DMS153 (cell line): ENCODE data around the gene VRTN.
A peak's percentile ranks its signal among the peaks of the same experiment; 100 is the strongest.
"Not testable (repeated sequence)": the region's sequence is repeated elsewhere in the genome, so short reads cannot be mapped to it uniquely, and the experiment has no call there.

Experiments
- DNase-seq: peaks from one replicate; lab custom pipeline; 2025; lab: John Stamatoyannopoulos, UW

VRTN gene

DNA sequence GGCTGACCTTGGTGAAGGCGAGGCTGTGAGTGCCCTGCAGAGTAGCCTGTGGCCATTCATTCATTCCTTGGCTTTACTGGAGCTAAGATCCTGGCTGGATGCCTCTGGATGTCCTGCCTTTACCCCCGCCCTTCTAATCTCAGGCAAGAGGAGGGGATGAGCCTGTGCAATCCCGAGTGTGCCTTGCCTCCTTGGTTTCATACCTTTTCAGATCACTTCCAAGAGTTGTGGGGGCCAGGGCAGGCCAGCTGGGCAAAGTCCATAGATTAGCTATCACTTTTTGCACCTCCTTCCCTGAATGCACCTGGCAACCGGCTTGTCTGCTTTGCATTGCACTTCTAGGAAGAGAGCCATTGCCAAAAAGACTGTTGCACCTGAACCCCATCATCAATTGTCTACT is 1.5 kb downstream of the VRTN start:
- no peak for DNase-seq

DNA sequence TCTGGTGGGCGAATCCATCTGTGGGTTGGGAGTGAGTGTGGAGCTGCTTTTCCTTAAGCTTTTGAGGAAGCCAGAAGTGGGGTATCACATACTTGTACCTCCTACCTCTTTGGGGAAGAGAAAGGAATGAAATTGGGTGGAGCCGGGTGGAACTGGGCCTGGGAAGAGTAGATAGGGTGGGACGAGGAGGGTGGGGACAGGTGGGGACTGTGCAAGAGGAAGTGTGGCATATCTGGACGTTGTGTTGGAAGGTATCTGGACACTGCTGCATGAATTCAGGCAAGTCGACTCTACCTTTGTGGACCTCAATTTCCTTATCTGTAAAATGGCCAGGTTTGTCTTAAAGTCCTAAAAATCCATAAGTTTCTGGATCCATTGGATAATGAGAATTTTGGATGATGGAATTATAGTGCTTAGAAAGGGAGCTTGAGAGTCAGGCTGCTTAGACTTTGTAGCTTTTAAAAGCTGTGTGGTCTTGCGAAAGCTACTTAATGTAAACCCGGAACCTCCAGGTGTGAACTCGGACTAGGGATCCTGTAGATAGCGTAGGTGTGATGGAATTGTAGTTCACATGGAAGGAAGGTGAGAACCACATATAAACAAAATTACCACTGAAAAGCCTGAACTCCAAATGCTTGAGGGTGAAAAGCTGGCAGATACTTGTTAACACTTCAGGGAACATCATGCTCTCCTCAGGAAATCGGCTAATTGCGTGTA is 2.1 kb downstream of the VRTN start:
- DNase-seq: no peak

DNA sequence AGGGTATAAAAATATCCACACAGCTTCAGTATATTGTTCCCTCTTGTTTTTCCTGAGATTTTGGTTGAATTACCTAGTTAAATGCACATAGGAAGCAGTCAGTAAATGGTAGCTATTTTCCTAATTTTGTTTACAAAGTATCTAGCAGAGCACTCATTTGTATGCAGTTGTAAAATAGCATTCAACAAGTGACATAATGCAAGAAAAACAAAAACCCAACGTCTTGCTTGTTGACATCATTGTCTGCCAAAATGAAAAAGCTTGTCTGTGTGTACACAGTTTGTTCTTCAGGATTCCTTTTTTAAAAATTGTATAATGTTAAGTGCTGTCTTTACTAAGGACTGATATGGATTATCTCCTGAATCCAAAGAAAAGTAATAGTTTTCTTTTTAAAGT is 2.7 kb downstream of the VRTN start:
- DNase-seq: no peak

GRCh38 chr14:74356892-74357575 is 8.8 kb downstream of the VRTN start:
- no peak for DNase-seq

- DNase-seq: no peak
Observed at GRCh38 chr14:74357585-74357984, 9.3 kb downstream of the VRTN start.

GRCh38 chr14:74358176-74358829 is 10.0 kb downstream of the VRTN start:
- no peak for DNase-seq

- DNase-seq: no peak
Observed at GRCh38 chr14:74360163-74360562, 11.9 kb downstream of the VRTN start.

GRCh38 chr14:74362361-74362915 is 14.2 kb downstream of the VRTN start:
- peak; percentile 29 for DNase-seq

DNA sequence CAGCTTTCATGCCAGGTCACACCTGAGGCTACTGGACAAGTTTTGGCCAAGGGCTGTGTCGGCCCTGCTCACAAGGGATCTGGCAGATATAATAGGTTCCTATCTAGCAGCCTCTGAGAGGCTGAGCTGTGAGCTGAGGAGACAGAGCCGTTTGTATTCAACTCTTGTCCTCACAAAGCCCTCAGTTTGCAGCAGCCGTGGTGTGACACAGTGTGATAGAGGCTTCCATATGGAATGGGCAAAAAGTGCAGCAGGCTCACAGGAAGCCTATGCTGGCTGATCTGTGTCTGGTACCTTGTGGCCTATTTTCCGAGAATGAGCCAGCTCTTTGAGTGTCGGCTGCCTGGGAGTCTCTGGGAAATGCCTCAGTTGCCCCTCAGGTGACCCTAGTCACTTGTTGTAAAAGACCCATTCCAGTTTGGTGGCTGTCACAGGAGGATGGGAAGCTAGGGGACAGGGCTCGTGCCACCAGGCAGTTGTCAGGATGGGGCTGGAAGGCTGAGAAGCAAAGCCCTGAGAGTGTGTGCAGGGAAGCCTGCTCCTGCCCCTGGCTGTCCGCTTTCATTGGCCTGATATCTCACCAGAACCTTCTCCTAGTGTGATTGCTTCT is 16.1 kb downstream of the VRTN start:
- DNase-seq: no peak

DNA sequence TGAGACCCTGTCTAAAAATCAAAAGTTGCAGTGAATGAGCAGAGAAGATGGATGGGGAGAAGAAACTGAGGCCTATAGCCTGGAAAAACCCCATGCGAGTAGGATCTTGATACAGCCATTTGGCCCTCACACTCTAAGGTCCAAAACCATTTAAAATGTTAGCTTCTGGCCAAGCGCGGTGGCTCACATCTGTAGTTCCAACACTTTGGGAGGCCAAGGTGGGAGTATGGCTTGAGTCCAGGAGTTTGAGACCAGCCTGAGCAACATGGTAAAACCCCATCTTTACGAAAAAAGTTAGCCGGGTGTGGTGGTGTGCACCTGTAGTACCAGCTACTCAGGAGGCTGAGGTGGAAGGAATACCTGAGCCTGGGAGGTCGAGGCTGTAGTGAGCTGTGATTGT is 19.8 kb downstream of the VRTN start:
- DNase-seq: no peak

- DNase-seq: no peak
Observed at GRCh38 chr14:74368441-74368840, 20.2 kb downstream of the VRTN start.

DNA sequence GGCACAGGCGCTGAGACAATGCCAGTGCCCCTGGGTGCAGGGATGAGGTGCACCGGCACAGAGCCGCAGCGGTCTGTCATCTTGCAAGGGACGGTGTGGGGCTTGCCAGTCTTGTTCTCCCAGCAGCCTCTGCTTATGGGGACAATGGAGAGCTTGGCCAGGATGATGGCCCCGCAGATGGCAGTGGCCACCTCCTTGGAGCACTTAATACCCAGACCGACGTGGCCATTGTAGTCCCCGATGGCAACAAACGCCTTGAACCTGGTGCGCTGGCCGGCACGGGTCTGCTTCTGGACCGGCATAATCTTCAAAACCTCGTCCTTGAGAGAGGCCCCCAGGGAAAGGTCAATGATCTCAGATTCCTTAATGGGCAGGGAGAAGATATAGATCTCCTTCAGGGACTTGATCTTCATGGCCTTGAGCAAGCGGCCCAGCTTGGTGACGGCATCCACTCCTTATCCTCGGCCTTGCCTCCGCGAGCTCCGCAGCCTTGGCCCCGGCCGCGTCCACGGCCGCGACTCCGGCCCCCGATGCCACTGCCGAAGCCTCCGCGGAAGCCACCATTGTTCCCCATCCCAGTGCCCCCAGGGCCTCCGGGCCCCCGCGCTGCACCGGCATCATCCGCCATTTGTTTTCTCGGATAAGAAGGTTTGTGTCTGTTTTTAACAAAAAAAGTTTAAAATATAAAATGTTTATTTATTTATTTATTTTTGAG is 29.9 kb downstream of the VRTN start:
- no peak for DNase-seq

- no peak for DNase-seq
Observed at GRCh38 chr14:74380172-74380571, 31.9 kb downstream of the VRTN start.

- no peak for DNase-seq
Observed at GRCh38 chr14:74380845-74381244, 32.6 kb downstream of the VRTN start.

DNA sequence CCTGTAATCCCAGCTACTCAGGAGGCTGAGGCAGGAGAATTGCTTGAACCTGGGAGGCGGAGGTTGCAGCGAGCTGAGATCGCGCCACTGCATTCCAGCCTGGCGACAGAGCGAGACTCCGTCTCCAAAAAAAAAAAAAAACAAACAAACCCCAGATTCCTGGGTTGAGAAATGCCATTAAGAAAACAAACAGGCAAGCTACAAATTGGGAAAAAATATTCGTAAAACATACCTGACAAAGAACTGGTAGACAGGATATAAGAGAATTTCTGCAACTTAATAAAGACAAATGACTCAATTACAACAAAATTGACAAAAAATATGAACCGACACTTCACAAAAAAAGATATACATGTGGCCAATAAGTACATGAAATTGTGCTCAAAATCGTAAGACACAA is 33.3 kb downstream of the VRTN start:
- not testable (repeated sequence) for DNase-seq

GRCh38 chr14:74382231-74382630 is 34.0 kb downstream of the VRTN start:
- no peak for DNase-seq

DNA sequence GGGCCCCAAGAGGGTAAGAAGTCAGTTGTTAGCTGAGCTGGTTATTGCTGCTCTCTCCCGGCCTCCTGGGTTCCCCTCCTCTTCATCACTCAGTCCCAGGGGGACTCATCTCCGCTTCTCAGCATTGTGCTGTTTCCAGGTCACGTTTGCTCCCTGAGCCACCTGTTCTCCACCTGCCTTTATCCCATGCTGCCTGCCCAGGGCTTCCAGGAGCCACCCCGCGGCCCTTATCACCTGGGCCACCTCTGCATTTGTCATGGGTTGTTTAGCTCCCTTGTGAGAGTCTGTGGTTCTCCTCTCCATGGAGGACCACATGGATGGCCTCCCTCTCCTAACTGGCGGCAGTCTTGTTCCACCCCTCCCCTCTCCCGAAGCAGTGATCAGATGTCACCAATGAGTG is 41.7 kb downstream of the VRTN start:
- DNase-seq: no peak

DNA sequence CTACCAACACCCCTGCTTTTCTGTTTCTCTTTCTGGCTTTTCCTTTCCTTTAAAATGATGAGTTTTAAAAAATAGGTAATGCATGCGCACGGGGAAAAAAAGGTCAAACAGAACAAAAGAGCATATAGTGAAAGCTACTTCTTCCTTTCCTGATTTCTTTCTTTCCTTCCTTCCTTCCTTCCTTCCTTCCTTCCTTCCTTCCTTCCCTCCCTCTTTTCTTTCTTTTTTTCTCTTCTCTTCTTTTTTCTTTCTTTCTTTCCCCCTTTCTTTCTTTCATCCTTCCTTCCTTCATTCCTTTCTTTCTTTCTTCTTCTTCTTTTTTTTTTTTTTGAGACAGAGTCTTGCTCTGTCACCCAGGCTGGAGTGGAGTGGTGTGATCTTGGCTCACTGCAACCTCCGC is 42.2 kb downstream of the VRTN start:
- not testable (repeated sequence) for DNase-seq

DNA sequence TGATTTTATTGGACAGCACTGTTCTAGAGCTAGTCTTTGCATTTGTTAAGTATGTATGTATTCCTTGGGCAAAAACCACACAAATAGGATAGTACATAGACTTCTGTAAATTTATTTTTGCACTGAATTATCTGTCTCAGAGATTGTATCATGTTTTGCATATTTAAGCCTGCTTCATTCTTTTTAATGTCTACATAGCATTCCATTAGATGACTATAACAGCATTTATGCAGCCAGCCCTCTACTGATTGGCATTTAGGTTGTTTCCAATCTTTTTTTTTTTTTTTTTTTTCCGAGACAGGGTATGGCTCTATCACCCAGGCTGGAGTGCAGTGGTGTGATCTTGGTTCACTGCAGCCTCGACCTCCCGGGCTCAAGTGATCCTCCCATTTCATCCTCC is 43.2 kb downstream of the VRTN start:
- no peak for DNase-seq

GRCh38 chr14:74392616-74393570 is 44.6 kb downstream of the VRTN start:
- no peak for DNase-seq

- no peak for DNase-seq
Observed at GRCh38 chr14:74394549-74394948, 46.3 kb downstream of the VRTN start.
